HG02571 (cell line): ENCODE results near the gene NEUROG3.

ENCODE experiments used
- ATAC-seq: cut with Tn5 transposase; IDR thresholded peaks from one replicate; pipeline ENCODE4 v1.9.1; 2021; ENCODE audit warnings: mild to moderate bottlenecking, moderate library complexity; ENCODE audit not compliant: unreplicated experiment

Gene NEUROG3

GRCh38 chr10:69573056-69573806, at the start of gene NEUROG3:
Gene NEUROG3 (minus strand): TSS chr10:69573422. CDS start chr10:69573043, 379 bp downstream.
- no peak for ATAC-seq

- no peak for ATAC-seq
These were observed 47.4 kb upstream of the NEUROG3 start for GRCh38 chr10:69620625-69621024.

GRCh38 chr10:69619626-69620025, 46.4 kb upstream of the NEUROG3 start:
- ATAC-seq = no peak

GRCh38 chr10:69618746-69619145, 45.5 kb upstream of the NEUROG3 start:
- no peak for ATAC-seq

GRCh38 chr10:69616358-69616757, 43.1 kb upstream of the NEUROG3 start:
- ATAC-seq = no peak

- no peak for ATAC-seq
These were observed 40.9 kb upstream of the NEUROG3 start for GRCh38 chr10:69614130-69614529.

GRCh38 chr10:69612760-69613159, 39.5 kb upstream of the NEUROG3 start:
- ATAC-seq = no peak

- no peak for ATAC-seq
These were observed 35.9 kb upstream of the NEUROG3 start for GRCh38 chr10:69609077-69609476.

- ATAC-seq = no peak
These were observed 27.6 kb upstream of the NEUROG3 start for GRCh38 chr10:69600761-69601330.

- ATAC-seq = no peak
These were observed 15.1 kb upstream of the NEUROG3 start for GRCh38 chr10:69588358-69588757.

GRCh38 chr10:69584624-69585023, 11.4 kb upstream of the NEUROG3 start:
- no peak for ATAC-seq

- no peak for ATAC-seq
These were observed 9.9 kb upstream of the NEUROG3 start for GRCh38 chr10:69583106-69583505.

GRCh38 chr10:69580435-69580834, 7.2 kb upstream of the NEUROG3 start:
- no peak for ATAC-seq

- no peak for ATAC-seq
These were observed 6.3 kb upstream of the NEUROG3 start for GRCh38 chr10:69579464-69580060.

- no peak for ATAC-seq
These were observed 5.3 kb upstream of the NEUROG3 start for GRCh38 chr10:69578508-69578991.

GRCh38 chr10:69577268-69578232, 4.3 kb upstream of the NEUROG3 start:
- no peak for ATAC-seq

- ATAC-seq = no peak
These were observed 3.3 kb upstream of the NEUROG3 start for GRCh38 chr10:69576334-69577011.

- ATAC-seq = no peak
These were observed 2.0 kb upstream of the NEUROG3 start for GRCh38 chr10:69575164-69575722.

GRCh38 chr10:69574571-69574978, 1.4 kb upstream of the NEUROG3 start:
- no peak for ATAC-seq
